GM12873 (cell line): ENCODE results near the gene NR3C1.

Experiments
- TF ChIP-seq, protein P1 (sequence below): IDR thresholded peaks from 2 replicates; pipeline ENCODE4 v1.5.1; 2012; ENCODE audit warnings: low read depth, mild to moderate bottlenecking, moderate library complexity, low read length, control low read depth; ENCODE audit not compliant: insufficient read depth; ENCODE audit errors: missing control alignments

The NR3C1 gene

DNA sequence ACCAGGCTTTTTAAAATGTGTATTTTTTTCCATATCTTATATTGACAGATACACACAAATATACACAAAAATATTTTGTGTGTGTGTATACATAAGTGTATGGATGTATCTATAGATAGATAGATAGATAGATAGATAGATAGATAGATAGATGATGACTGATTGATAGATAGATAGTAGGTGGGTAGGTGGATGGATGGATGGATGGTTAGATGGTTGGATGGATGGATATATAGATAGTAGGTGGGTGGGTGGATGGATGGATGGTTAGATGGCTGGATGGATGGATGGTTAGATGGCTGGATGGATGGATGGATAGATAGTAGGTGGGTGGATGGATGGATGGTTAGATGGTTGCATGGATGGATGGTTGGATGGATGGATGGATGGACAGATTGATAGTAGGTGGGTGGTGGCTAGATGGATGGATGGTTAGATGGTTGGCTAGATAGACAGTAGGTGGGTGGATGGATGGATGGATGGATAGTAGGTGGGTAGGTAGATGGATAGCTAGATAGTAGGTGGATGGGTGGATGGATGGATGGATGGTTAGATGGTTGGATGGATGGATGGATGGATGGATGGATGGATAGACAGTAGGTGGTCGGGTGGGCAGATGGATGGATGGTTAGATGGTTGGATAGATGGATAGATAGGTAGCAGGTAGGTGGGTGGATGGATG is 156.2 kb downstream of the NR3C1 start:
- TF ChIP-seq, protein P1, sequence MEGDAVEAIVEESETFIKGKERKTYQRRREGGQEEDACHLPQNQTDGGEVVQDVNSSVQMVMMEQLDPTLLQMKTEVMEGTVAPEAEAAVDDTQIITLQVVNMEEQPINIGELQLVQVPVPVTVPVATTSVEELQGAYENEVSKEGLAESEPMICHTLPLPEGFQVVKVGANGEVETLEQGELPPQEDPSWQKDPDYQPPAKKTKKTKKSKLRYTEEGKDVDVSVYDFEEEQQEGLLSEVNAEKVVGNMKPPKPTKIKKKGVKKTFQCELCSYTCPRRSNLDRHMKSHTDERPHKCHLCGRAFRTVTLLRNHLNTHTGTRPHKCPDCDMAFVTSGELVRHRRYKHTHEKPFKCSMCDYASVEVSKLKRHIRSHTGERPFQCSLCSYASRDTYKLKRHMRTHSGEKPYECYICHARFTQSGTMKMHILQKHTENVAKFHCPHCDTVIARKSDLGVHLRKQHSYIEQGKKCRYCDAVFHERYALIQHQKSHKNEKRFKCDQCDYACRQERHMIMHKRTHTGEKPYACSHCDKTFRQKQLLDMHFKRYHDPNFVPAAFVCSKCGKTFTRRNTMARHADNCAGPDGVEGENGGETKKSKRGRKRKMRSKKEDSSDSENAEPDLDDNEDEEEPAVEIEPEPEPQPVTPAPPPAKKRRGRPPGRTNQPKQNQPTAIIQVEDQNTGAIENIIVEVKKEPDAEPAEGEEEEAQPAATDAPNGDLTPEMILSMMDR, result no peak

DNA sequence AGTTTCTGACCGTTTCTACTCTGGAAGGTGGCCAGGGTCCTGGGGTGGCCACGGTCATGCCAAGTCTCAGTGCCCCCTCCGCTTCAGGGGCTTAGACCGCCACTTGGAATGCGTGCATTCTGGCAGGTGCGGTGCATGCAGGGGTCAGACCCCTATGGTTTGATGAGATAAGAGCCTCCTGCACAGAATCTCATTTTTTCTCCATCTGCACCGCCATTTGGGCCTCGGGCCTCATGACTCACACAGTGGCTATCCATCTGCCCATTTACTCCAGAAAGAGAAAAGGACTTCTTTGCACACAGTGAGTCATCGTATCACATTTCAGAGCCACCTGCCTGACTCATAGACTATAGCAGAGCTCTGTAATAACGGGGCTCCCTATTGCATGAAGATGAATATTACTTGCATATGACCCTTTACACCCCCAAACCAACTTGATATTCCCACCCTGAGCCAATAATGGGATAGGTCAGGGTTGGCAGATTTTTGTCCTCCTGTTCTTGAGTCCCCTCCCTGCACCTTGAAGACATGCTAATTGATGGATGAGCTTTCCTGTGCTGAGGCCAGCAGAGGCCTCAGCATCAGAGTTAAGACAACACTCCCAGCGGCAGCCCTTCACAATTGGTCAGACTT is 157.4 kb downstream of the NR3C1 start:
- TF ChIP-seq, protein P1, result no peak

DNA sequence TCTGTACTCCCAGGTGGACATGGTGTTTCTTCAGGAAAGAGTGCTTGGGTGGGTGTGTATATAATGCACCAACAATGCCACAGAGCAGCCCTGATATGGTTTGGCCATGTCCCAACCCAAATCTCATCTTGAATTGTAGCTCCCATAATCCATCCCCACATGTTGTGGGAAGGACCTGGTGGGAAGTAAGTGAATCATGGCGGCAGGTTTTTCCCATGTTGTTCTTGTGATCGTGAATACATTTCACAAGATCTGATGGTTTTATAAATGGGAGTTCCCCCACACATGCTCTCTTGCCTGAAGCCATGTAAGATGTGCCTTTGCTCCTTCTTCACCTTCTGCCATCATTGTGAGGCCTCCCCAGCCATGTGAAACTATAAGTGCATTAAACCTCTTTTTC is 158.5 kb downstream of the NR3C1 start:
- TF ChIP-seq, protein P1, result no peak

DNA sequence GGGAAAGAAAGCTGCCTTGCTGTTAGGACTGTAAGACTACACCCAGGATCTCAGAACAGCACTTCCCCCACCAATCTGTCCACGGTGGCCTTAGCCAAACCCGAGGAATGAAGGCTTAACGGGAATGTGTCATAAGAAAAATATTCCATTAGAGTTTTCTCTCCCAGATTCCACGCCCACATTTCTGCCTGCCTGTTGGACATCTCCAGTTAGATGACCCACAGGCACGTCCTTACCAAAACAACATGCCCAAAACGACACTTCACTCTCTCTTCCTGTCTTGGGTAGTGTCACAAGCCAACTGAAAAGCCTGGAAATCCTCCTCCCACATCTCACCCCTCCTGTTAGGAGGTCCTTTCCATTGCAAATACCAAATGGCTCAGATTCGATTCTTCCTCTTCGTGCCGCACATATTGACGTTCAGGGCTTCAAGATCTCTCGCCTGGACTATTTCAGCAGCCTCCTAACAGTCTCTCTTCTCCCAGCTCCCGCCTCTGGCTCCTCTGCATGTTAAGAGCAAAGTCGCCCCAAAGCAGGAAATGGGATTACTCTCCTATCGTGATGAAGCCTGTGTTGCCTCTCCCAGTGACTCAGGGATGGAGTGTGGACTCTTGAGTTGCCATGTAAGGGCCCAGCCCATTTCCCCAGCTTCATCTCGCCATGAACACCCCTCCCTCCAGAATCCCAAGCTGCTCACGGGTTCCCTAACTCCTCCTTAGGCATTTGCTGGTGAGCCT is 159.3 kb downstream of the NR3C1 start:
- TF ChIP-seq, protein P1, result no peak

DNA sequence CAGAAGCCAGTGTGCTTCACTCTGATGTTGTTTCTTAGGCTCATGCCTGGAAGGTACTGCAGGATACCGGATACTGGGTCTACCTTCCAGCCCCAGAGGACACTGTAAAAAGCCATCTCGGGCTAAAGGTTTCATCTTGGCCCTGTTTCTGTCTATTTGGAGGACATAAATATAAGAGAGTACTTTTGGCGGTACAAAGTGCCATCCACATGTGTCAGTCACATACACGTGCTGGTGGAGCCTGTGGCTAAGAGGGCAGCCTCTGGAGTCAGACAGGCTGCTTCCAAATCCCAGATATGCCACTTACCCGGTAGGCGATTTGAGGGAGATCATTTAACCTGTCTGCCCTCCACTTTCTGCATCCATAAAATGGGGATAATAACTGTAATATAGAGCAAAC is 160.4 kb downstream of the NR3C1 start:
- TF ChIP-seq, protein P1, result no peak

DNA sequence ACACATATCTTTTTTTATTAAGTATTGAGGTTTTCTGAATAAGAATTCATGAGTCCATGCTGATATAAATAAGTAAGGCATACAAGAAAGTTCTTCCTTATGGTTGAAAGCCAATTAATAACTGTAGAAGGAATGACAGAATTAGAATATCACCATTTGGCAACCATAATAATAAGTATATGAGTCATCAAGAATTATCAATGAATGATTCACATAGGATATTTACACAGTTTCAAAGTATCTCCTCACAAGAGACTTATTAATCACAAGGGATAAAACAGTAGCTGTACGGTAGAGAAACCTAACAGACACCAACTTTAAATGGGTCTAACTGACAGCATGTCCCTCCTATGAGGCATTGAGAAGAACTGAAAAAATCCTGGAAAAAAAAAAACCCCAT is 161.6 kb downstream of the NR3C1 start:
- TF ChIP-seq, protein P1, result no peak

DNA sequence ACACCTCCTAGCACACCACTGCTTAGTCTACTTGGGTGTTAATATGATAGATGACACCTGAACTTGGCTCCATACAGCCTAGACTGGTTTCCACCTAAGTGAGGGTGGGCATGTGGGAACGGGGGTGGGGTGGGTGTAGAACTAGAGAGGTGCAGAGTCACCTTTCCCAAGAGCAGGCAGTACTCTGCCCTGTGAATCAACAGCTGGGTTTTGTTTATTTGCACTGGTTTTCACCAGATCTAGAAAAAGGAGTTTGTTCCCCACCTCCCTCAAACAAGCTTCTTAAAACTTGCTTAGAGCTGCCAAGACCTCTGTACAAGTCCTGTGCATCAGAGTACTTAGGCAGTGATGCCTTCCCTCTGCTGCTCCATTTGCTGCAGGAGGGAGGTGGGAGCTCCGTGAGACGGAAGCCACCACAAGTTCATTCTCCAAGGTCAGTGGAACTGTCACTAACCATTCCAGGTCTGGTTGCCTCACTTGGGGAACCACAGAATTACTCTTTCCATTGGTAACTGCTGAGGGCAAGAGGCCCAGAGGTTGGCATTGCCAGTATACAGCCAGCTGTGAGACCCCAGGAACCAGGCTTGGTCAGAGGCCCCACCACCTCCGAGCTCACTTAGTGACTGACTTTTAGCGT is 163.5 kb downstream of the NR3C1 start:
- TF ChIP-seq, protein P1, result no peak
